HEK293 (cell line): ENCODE data around the gene LCN2.
A peak's percentile ranks its signal among the peaks of the same experiment; 100 is the strongest.

ENCODE experiments used
- CTCF ChIA-PET: fragments of 350-600 bp; formaldehyde crosslinking; extraction: SDS; loops from one replicate; lab custom pipeline; 2021; ENCODE audit warnings: antibody characterized with exemption; lab: Yijun Ruan, JAX
- POLR2A ChIA-PET: fragments of 300-600 bp; formaldehyde crosslinking; extraction: SDS; loops from one replicate; lab custom pipeline; 2020; ENCODE audit warnings: antibody characterized with exemption, inconsistent platforms; lab: Yijun Ruan, JAX
- H3K27ac ChIP-seq: fragments of 200-500 bp; sonication (Bioruptor generic); 2 replicates; pipeline ENCODE4 v1.5.1; 2014; ENCODE audit warnings: low read depth, low read length, control low read depth, inconsistent platforms; ENCODE audit errors: extremely low read depth
- H3K36me3 ChIP-seq, 2 experiments: fragments of 200-500 bp in 1 of 2; sonication (Bioruptor generic) in 1 of 2; 1 replicate in 1 of 2; 2 replicates in 1 of 2; pipeline ENCODE4 v1.5.1; 2014 to 2017; ENCODE audit warnings: inconsistent platforms in 2 of 2, low read length in 2 of 2; ENCODE audit not compliant: control insufficient read depth in 2 of 2, insufficient read depth in 1 of 2
- H3K4me1 ChIP-seq: fragments of 200-500 bp; sonication (Bioruptor generic); 2 replicates; pipeline ENCODE4 v1.5.1; 2014; ENCODE audit warnings: mild to moderate bottlenecking, low read length, inconsistent platforms; ENCODE audit not compliant: control insufficient read depth, insufficient read depth
- H3K4me3 ChIP-seq: 2 replicates; pipeline ENCODE4 v1.5.1; 2011; ENCODE audit warnings: low read depth, mild to moderate bottlenecking, control low read depth, low read length, moderate library complexity
- H3K9me3 ChIP-seq: fragments of 200-500 bp; sonication (Bioruptor generic); 2 replicates; pipeline ENCODE4 v1.5.1; 2014; ENCODE audit warnings: low read depth, low read length, inconsistent platforms; ENCODE audit not compliant: control insufficient read depth, insufficient read depth
- BCL6B ChIP-seq: fragments of 450-650 bp; formaldehyde crosslinking; IDR thresholded peaks from 2 replicates; pipeline ENCODE4 v1.5.1; 2017; ENCODE audit warnings: missing biosample characterization, missing genetic modification characterization
- FEZF1 ChIP-seq: fragments of 450-650 bp; formaldehyde crosslinking; IDR thresholded peaks from 2 replicates; pipeline ENCODE4 v1.5.1; 2016; ENCODE audit warnings: missing biosample characterization, missing genetic modification characterization
- GLI2 ChIP-seq: fragments of 450-650 bp; formaldehyde crosslinking; IDR thresholded peaks from 2 replicates; pipeline ENCODE4; 2017; ENCODE audit warnings: missing biosample characterization, missing genetic modification characterization, low read depth, borderline replicate concordance
- GLI4 ChIP-seq: fragments of 450-650 bp; formaldehyde crosslinking; IDR thresholded peaks from 2 replicates; pipeline ENCODE4 v1.5.1; 2016; ENCODE audit warnings: missing biosample characterization, missing genetic modification characterization
- HOXA7 ChIP-seq: sonication (generic); formaldehyde crosslinking; IDR thresholded peaks from 2 replicates; pipeline ENCODE4 v1.8.1; 2022; ENCODE audit warnings: missing genetic modification reagents, borderline replicate concordance
- KLF1 ChIP-seq: fragments of 450-650 bp; formaldehyde crosslinking; IDR thresholded peaks from 2 replicates; pipeline ENCODE4 v1.5.1; 2016; ENCODE audit warnings: missing biosample characterization, missing genetic modification characterization
- KLF10 ChIP-seq: fragments of 450-650 bp; IDR thresholded peaks from 2 replicates; pipeline ENCODE4 v1.5.1; 2018; ENCODE audit warnings: missing biosample characterization, mild to moderate bottlenecking, missing genetic modification characterization
- REPIN1 ChIP-seq: fragments of 450-650 bp; formaldehyde crosslinking; IDR thresholded peaks from 2 replicates; pipeline ENCODE4 v1.5.1; 2017; ENCODE audit warnings: missing biosample characterization, missing genetic modification characterization, low read depth
- SP7 ChIP-seq: fragments of 450-650 bp; formaldehyde crosslinking; IDR thresholded peaks from 2 replicates; pipeline ENCODE4 v1.5.1; 2016; ENCODE audit warnings: missing biosample characterization, missing genetic modification characterization
- TCF7L2 ChIP-seq: IDR thresholded peaks from 2 replicates; pipeline ENCODE4 v1.6.1; 2011; ENCODE audit warnings: low read depth, mild to moderate bottlenecking, inconsistent platforms, low read length, moderate library complexity, borderline replicate concordance
- ZBTB1 ChIP-seq: fragments of 450-650 bp; formaldehyde crosslinking; IDR thresholded peaks from 2 replicates; pipeline ENCODE4 v1.5.1; 2016; ENCODE audit warnings: missing biosample characterization, missing genetic modification characterization
- ZBTB6 ChIP-seq: fragments of 450-650 bp; formaldehyde crosslinking; IDR thresholded peaks from 2 replicates; pipeline ENCODE4 v1.5.1; 2017; ENCODE audit warnings: missing biosample characterization, missing genetic modification characterization
- ZEB2 ChIP-seq: fragments of 450-650 bp; formaldehyde crosslinking; IDR thresholded peaks from 2 replicates; pipeline ENCODE4 v1.5.1; 2016; ENCODE audit warnings: missing biosample characterization, missing genetic modification characterization
- ZNF148 ChIP-seq: fragments of 450-650 bp; formaldehyde crosslinking; IDR thresholded peaks from 2 replicates; pipeline ENCODE4 v1.5.0; 2017; ENCODE audit warnings: missing biosample characterization, missing genetic modification characterization, borderline replicate concordance
- ZNF175 ChIP-seq: fragments of 450-650 bp; formaldehyde crosslinking; IDR thresholded peaks from 2 replicates; pipeline ENCODE4 v1.5.1; 2016; ENCODE audit warnings: missing biosample characterization, missing genetic modification characterization
- ZNF223 ChIP-seq: fragments of 450-650 bp; formaldehyde crosslinking; IDR thresholded peaks from 2 replicates; pipeline ENCODE4 v1.5.1; 2016; ENCODE audit warnings: missing biosample characterization, missing genetic modification characterization
- ZNF248 ChIP-seq: fragments of 450-650 bp; formaldehyde crosslinking; IDR thresholded peaks from 2 replicates; pipeline ENCODE4 v1.5.1; 2017; ENCODE audit warnings: missing biosample characterization, missing genetic modification characterization
- ZNF266 ChIP-seq: fragments of 450-650 bp; formaldehyde crosslinking; IDR thresholded peaks from 2 replicates; pipeline ENCODE4 v1.5.1; 2016; ENCODE audit warnings: missing biosample characterization, missing genetic modification characterization, low read depth
- ZNF558 ChIP-seq: fragments of 450-650 bp; formaldehyde crosslinking; IDR thresholded peaks from 2 replicates; pipeline ENCODE4 v1.5.1; 2016; ENCODE audit warnings: missing biosample characterization, missing genetic modification characterization
- ZNF624 ChIP-seq: fragments of 450-650 bp; formaldehyde crosslinking; IDR thresholded peaks from 2 replicates; pipeline ENCODE4 v1.5.1; 2017; ENCODE audit warnings: missing biosample characterization, missing genetic modification characterization
- ZNF645 ChIP-seq: fragments of 450-650 bp; formaldehyde crosslinking; IDR thresholded peaks from 2 replicates; pipeline ENCODE4; 2016; ENCODE audit warnings: missing biosample characterization, missing genetic modification characterization
- ZNF654 ChIP-seq: fragments of 450-650 bp; formaldehyde crosslinking; IDR thresholded peaks from 2 replicates; pipeline ENCODE4 v1.5.1; 2016; ENCODE audit warnings: low read depth, missing biosample characterization, missing genetic modification characterization
- ZNF664 ChIP-seq: fragments of 450-650 bp; formaldehyde crosslinking; IDR thresholded peaks from 2 replicates; pipeline ENCODE4 v1.5.1; 2016; ENCODE audit warnings: missing biosample characterization, missing genetic modification characterization
- ZNF670 ChIP-seq: fragments of 450-650 bp; formaldehyde crosslinking; IDR thresholded peaks from 2 replicates; pipeline ENCODE4 v1.5.1; 2016; ENCODE audit warnings: missing biosample characterization, missing genetic modification characterization, low read depth
- ZNF704 ChIP-seq: fragments of 450-650 bp; formaldehyde crosslinking; IDR thresholded peaks from 2 replicates; pipeline ENCODE4 v1.5.1; 2016; ENCODE audit warnings: missing biosample characterization, missing genetic modification characterization
- ZSCAN4 ChIP-seq: fragments of 450-650 bp; formaldehyde crosslinking; IDR thresholded peaks from 2 replicates; pipeline ENCODE4 v1.5.1; 2017; ENCODE audit warnings: missing biosample characterization, missing genetic modification characterization

Gene LCN2

GRCh38 chr9:128124451-128124850 is 24.8 kb upstream of the LCN2 start:
- Histone ChIP-seq H3K4me1 (no peaks in the 10 kb centered on the region), H3K27ac (no peak overlapping the region), H3K9me3 (no peaks in the 10 kb centered on the region), H3K36me3 (peaks cover 0 to 56% of the 10 kb centered on the region in 2 experiments; a peak in 2 of 3 replicates), H3K4me3 (no peak overlapping the region)
- CTCF ChIA-PET, result interaction anchor here (0.5 to 2.7 kb wide), 28 partner anchors 8 to 235 kb away, joined by 3 to 19 read pairs (median 4); partner anchors contain the start of genes CIZ1, DNM1, EEIG1 and NAIF1
- POLR2A ChIA-PET, result interaction anchor here (0.6 to 1.4 kb wide), 3 partner anchors 25 to 57 kb away, joined by 3 to 4 read pairs (median 3); partner anchors contain the start of genes BBLN and NAIF1
- TF ChIP-seq ZBTB6 (tag by site-specific recombination), result no peak
- TF ChIP-seq ZNF645 (tag by site-specific recombination), result no peak
- TF ChIP-seq ZNF664 (tag by site-specific recombination), result no peak
- no peak for TF ChIP-seq REPIN1
- TF ChIP-seq ZNF558, result no peak
- TF ChIP-seq ZNF266 (tag by site-specific recombination), result no peak
- no peak for TF ChIP-seq ZNF175
- no peak for TF ChIP-seq BCL6B (tag by site-specific recombination)
- TF ChIP-seq ZNF704 (tag by site-specific recombination), result no peak
- TF ChIP-seq ZNF223 (tag by site-specific recombination), result no peak
- TF ChIP-seq GLI2 (tag by site-specific recombination), result no peak
- no peak for TF ChIP-seq KLF1
- TF ChIP-seq ZNF148 (tag by site-specific recombination), result no peak
- TF ChIP-seq KLF10 (tag by site-specific recombination), result no peak
- TF ChIP-seq ZNF624 (tag by site-specific recombination), result no peak

GRCh38 chr9:128124873-128125579 is 24.2 kb upstream of the LCN2 start:
- H3K36me3 ChIP-seq, result peaks cover 0 to 55% of the 10 kb centered on the region in 2 experiments; a peak in 2 of 3 replicates
- H3K9me3 ChIP-seq, result no peaks in the 10 kb centered on the region
- no peak overlapping the region for H3K4me3 ChIP-seq
- H3K4me1 ChIP-seq, result no peaks in the 10 kb centered on the region
- H3K27ac ChIP-seq, result no peak overlapping the region
- ChIA-PET POLR2A (interaction anchor here (0.5 to 1.4 kb wide), 5 partner anchors 25 to 308 kb away, joined by 3 to 5 read pairs (median 4); partner anchors contain the start of genes BBLN and NAIF1), CTCF (interaction anchor here (0.5 to 2.7 kb wide), 35 partner anchors 7 to 296 kb away, joined by 3 to 29 read pairs (median 4); partner anchors contain the start of genes CIZ1, DNM1, EEIG1 and NAIF1)
- no peak for TF ChIP-seq ZNF248 (tag by site-specific recombination)
- TF ChIP-seq HOXA7 (CRISPR knock-in tag), result no peak
- 0 out of 2 replicates have a peak, but pooled peaks have one; percentile 23 for TF ChIP-seq ZEB2 (tag by site-specific recombination)
- no peak for TF ChIP-seq ZBTB1 (tag by site-specific recombination)
- TF ChIP-seq FEZF1, result no peak
- TF ChIP-seq ZNF654 (tag by site-specific recombination), result no peak
- TF ChIP-seq ZNF670 (tag by site-specific recombination), result no peak
- TF ChIP-seq GLI4 (tag by site-specific recombination), result no peak
- TF ChIP-seq ZSCAN4 (tag by site-specific recombination), result no peak
- peak; percentile 10; the same call in 1 of the 2 replicates for TF ChIP-seq SP7 (tag by site-specific recombination)
- no peak for TF ChIP-seq TCF7L2
